SK-N-SH (cell line): Measurements from ENCODE around the gene MOCOS.

Experiments used
- CTCF ChIP-seq: fragments of 200-600 bp; sonication (generic); IDR thresholded peaks from 2 replicates; pipeline ENCODE4 v1.6.1; 2017; ENCODE audit warnings: antibody characterized with exemption, mild to moderate bottlenecking, moderate library complexity
- EP300 ChIP-seq, 2 experiments: IDR thresholded peaks; 2 replicates each; pipeline versions ENCODE4 v1.4.0 to v1.6.1; 2012; ENCODE audit warnings: borderline replicate concordance in 1 of 2, low read depth in 1 of 2, low read length in 1 of 2
- FOXM1 ChIP-seq: IDR thresholded peaks from 2 replicates; pipeline ENCODE4 v1.4.0; 2012; ENCODE audit warnings: low read depth, mild to moderate bottlenecking
- GABPA ChIP-seq: IDR thresholded peaks from 2 replicates; pipeline ENCODE4 v1.4.0; 2012; ENCODE audit warnings: low read depth, mild to moderate bottlenecking
- MAX ChIP-seq: IDR thresholded peaks from 2 replicates; pipeline ENCODE4 v1.4.0; 2012; ENCODE audit warnings: low read depth
- MEF2A ChIP-seq: IDR thresholded peaks from 2 replicates; pipeline ENCODE4 v1.4.0; 2012; ENCODE audit warnings: low read depth, borderline replicate concordance
- POLR2AphosphoS5 ChIP-seq: IDR thresholded peaks from 2 replicates; pipeline ENCODE4 v1.6.1; 2012; ENCODE audit warnings: low read depth, low read length
- RAD21 ChIP-seq: IDR thresholded peaks from 2 replicates; pipeline ENCODE4 v1.6.1; 2012; ENCODE audit warnings: mild to moderate bottlenecking, low read length
- TAF1 ChIP-seq: IDR thresholded peaks from 2 replicates; pipeline ENCODE4 v1.6.1; 2012; ENCODE audit warnings: low read depth, mild to moderate bottlenecking, low read length, moderate library complexity, borderline replicate concordance
- USF2 ChIP-seq: fragments of 150-350 bp; IDR thresholded peaks from 2 replicates; pipeline ENCODE4 v1.6.1; 2017; ENCODE audit warnings: antibody characterized with exemption, low read length, low read depth, borderline replicate concordance
- ZBTB33 ChIP-seq: IDR thresholded peaks from 2 replicates; pipeline ENCODE4 v1.4.0; 2012; ENCODE audit warnings: low read depth, borderline replicate concordance

GRCh38 chr18:36247036-36247435, 59.7 kb downstream of the MOCOS start:
- TF ChIP-seq USF2 (no peak), EP300 (IDR thresholded peaks at IDR 0.05; ENCODE audit: borderline replicate concordance in 1 of 2, low read depth in 1 of 2, low read length in 1 of 2) (no peak), POLR2AphosphoS5 (no peak), MEF2A (no peak), CTCF (no peak), FOXM1 (no peak), MAX (no peak), GABPA (no peak), ZBTB33 (no peak), RAD21 (no peak), TAF1 (no peak)
